BLaER1 treated with 17β-estradiol and CSF1 and Interleukin-3, amounts not matched to agents 10 nM and 100 nM (cell line): ENCODE data around the gene UBA52.

Source experiments
- H3K27ac ChIP-seq, 11 experiments: shearing (Covaris generic); formaldehyde crosslinking; 2 replicates each; pipeline ENCODE4 v1.8.1; 2022
- H3K27me3 ChIP-seq, 11 experiments: shearing (Covaris generic); formaldehyde crosslinking; 2 replicates each; pipeline ENCODE4 v1.8.1; 2022
- H3K36me3 ChIP-seq, 11 experiments: shearing (Covaris generic); formaldehyde crosslinking; 2 replicates each; pipeline ENCODE4 v1.8.1; 2022
- H3K4me1 ChIP-seq, 10 experiments: shearing (Covaris generic); formaldehyde crosslinking; 2 replicates each; pipeline ENCODE4 v1.8.1; 2022
- H3K4me2 ChIP-seq, 11 experiments: shearing (Covaris generic); formaldehyde crosslinking; 2 replicates each; pipeline ENCODE4 v1.8.1; 2022
- H3K4me3 ChIP-seq, 10 experiments: shearing (Covaris generic); formaldehyde crosslinking; 2 replicates each; pipeline ENCODE4 v1.8.1; 2022
- H3K9ac ChIP-seq, 11 experiments: shearing (Covaris generic); formaldehyde crosslinking; 2 replicates each; pipeline ENCODE4 v1.8.1; 2022
- H3K9me3 ChIP-seq, 11 experiments: shearing (Covaris generic); formaldehyde crosslinking; replicated peaks in 1 of 11; 2 replicates each; pipeline ENCODE4 v1.8.1; 2022
- H4K20me1 ChIP-seq, 11 experiments: shearing (Covaris generic); formaldehyde crosslinking; 2 replicates each; pipeline ENCODE4 v1.8.1; 2022
- Cebpa-rat ChIP-seq, 11 experiments: shearing (Covaris generic); IDR thresholded peaks; 2 replicates each; pipeline ENCODE4 v1.8.1; 2022

Gene UBA52

GRCh38 chr19:18559685-18560084 lies 12.0 kb upstream of the UBA52 start:
- no peaks in the 10 kb centered on the region for H3K9me3 ChIP-seq
- H4K20me1 ChIP-seq = peaks cover 0 to 18% (median 0%) of the 10 kb centered on the region in 11 experiments; a peak in 9 of 22 replicates
- peaks cover 33 to 48% (median 41%) of the 10 kb centered on the region in 11 experiments for H3K36me3 ChIP-seq
- H3K4me1 ChIP-seq = peaks cover 13 to 24% (median 16%) of the 10 kb centered on the region in 10 experiments; a peak in 19 of 20 replicates
- TF ChIP-seq Cebpa-rat (IDR thresholded peaks at IDR 0.05) = no peak
- H3K9ac ChIP-seq = peak overlapping the region in 9 of 11 experiments; percentile 3 to 94 (median 84); a peak in 11 of 22 replicates
- H3K27ac ChIP-seq = no peak overlapping the region
- peak overlapping the region in 5 of 10 experiments; percentile 7 to 99 (median 92); a peak in 1 of 20 replicates for H3K4me3 ChIP-seq
- H3K27me3 ChIP-seq = no peaks in the 10 kb centered on the region
- peak overlapping the region; percentile 88 to 99 (median 93); a peak in 21 of 22 replicates for H3K4me2 ChIP-seq

GRCh38 chr19:18562086-18562485 lies 9.6 kb upstream of the UBA52 start:
- Histone ChIP-seq H3K9ac (no peak overlapping the region), H3K36me3 (peaks cover 57 to 72% (median 65%) of the 10 kb centered on the region in 11 experiments), H3K27ac (no peak overlapping the region), H3K4me2 (no peak overlapping the region), H3K4me3 (no peak overlapping the region), H3K27me3 (no peaks in the 10 kb centered on the region), H4K20me1 (peaks cover 0 to 18% (median 5%) of the 10 kb centered on the region in 11 experiments; a peak in 9 of 22 replicates), H3K9me3 (no peaks in the 10 kb centered on the region), H3K4me1 (peaks cover 13 to 20% (median 15%) of the 10 kb centered on the region in 10 experiments; a peak in 19 of 20 replicates)
- TF ChIP-seq Cebpa-rat (IDR thresholded peaks at IDR 0.05) = no peak

DNA sequence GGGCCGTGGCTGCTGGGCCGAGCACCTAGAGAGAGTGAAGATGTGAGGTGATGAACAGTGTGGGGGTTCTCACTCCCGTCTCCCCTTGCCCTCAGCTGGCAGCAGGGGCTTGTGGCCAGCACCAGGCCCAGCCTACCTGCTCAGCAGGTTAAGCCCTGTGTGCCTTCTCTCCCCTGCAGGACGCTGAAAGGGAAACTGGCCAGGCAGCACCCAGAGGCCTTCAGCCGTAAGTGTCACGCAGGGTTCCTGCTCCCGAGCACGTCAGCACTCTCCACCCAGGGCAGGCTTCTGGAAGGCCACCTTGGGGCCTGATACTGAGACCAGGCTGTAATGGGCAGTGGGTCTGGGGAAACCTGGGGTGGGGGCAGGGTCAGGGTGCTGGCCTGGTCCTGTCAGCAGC lies 4.7 kb upstream of the UBA52 start:
- TF ChIP-seq Cebpa-rat (IDR thresholded peaks at IDR 0.05) = no peak
- no peak overlapping the region for H3K4me3 ChIP-seq
- 0 out of 22 replicates have a peak overlapping the region, but pooled peaks of 1 of the 11 experiments have one; percentile 2 for H3K9ac ChIP-seq
- H3K4me1 ChIP-seq = peaks cover 0 to 9% (median 6%) of the 10 kb centered on the region in 10 experiments; a peak in 14 of 20 replicates
- H3K27ac ChIP-seq = no peak overlapping the region
- H3K4me2 ChIP-seq = no peak overlapping the region
- peaks cover 77 to 86% (median 82%) of the 10 kb centered on the region in 11 experiments for H3K36me3 ChIP-seq
- peaks cover 0 to 11% (median 2%) of the 10 kb centered on the region in 11 experiments; a peak in 12 of 22 replicates for H4K20me1 ChIP-seq
- no peaks in the 10 kb centered on the region for H3K27me3 ChIP-seq
- no peaks in the 10 kb centered on the region for H3K9me3 ChIP-seq

- H3K36me3 ChIP-seq = peaks cover 66 to 81% (median 76%) of the 10 kb centered on the region in 11 experiments
- H3K27ac ChIP-seq = no peak overlapping the region
- H3K4me2 ChIP-seq = no peak overlapping the region
These were observed 3.3 kb upstream of the UBA52 start for GRCh38 chr19:18568367-18568766.

DNA sequence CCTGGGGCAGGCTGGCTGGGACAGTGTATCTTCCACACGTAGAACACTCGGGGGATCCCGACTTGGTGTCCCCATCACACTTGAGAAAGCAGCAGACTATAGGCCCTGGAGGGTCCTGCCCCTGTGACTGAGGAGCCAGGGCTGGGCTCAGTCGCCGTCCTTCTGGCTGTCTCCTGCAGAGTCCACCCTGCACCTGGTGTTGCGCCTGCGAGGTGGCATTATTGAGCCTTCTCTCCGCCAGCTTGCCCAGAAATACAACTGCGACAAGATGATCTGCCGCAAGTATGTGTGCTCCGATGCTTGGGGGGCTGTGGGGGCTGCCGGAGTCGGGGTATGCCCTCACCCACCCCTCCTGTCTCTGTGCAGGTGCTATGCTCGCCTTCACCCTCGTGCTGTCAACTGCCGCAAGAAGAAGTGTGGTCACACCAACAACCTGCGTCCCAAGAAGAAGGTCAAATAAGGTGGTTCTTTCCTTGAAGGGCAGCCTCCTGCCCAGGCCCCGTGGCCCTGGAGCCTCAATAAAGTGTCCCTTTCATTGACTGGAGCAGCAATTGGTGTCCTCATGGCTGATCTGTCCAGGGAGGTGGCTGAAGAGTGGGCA lies 3.1 kb downstream of the UBA52 start:
- Histone ChIP-seq H3K9ac (peak overlapping the region in 7 of 11 experiments; percentile 3 to 98 (median 95); a peak in 10 of 22 replicates), H3K9me3 (no peaks in the 10 kb centered on the region), H3K4me3 (peak overlapping the region in 1 of 10 experiments; percentile 89; a peak in 1 of 20 replicates), H3K4me2 (peak overlapping the region in 9 of 11 experiments; percentile 0 to 99 (median 93); a peak in 11 of 22 replicates), H3K27me3 (no peaks in the 10 kb centered on the region), H3K4me1 (peaks cover 14 to 39% (median 33%) of the 10 kb centered on the region in 10 experiments), H4K20me1 (peaks cover 42 to 76% (median 58%) of the 10 kb centered on the region in 11 experiments), H3K27ac (peak overlapping the region in 1 of 11 experiments; percentile 9; a peak in 3 of 22 replicates), H3K36me3 (peaks cover 51 to 68% (median 61%) of the 10 kb centered on the region in 11 experiments)
- no peak for TF ChIP-seq Cebpa-rat (IDR thresholded peaks at IDR 0.05)

More at GRCh38 chr19:18568367-18568766, 3.3 kb upstream of the UBA52 start:
- peaks cover 9 to 18% (median 16%) of the 10 kb centered on the region in 10 experiments for H3K4me1 ChIP-seq
- H3K27me3 ChIP-seq = no peaks in the 10 kb centered on the region
- no peak for TF ChIP-seq Cebpa-rat (IDR thresholded peaks at IDR 0.05)
- no peak overlapping the region for H3K4me3 ChIP-seq
- no peaks in the 10 kb centered on the region for H3K9me3 ChIP-seq
- H3K9ac ChIP-seq = no peak overlapping the region
- H4K20me1 ChIP-seq = peaks cover 11 to 19% (median 16%) of the 10 kb centered on the region in 11 experiments; a peak in 21 of 22 replicates

- H3K36me3 ChIP-seq = peaks cover 51 to 60% (median 57%) of the 10 kb centered on the region in 11 experiments
- H4K20me1 ChIP-seq = peaks cover 42 to 76% (median 58%) of the 10 kb centered on the region in 11 experiments
- H3K9me3 ChIP-seq = no peaks in the 10 kb centered on the region
- H3K27ac ChIP-seq = no peak overlapping the region
- no peak overlapping the region for H3K9ac ChIP-seq
- H3K27me3 ChIP-seq = no peaks in the 10 kb centered on the region
- H3K4me2 ChIP-seq = no peak overlapping the region
- peaks cover 14 to 31% (median 27%) of the 10 kb centered on the region in 10 experiments for H3K4me1 ChIP-seq
- H3K4me3 ChIP-seq = no peak overlapping the region
- TF ChIP-seq Cebpa-rat (IDR thresholded peaks at IDR 0.05) = no peak
These were observed 4.7 kb downstream of the UBA52 start for GRCh38 chr19:18576383-18576782.

DNA sequence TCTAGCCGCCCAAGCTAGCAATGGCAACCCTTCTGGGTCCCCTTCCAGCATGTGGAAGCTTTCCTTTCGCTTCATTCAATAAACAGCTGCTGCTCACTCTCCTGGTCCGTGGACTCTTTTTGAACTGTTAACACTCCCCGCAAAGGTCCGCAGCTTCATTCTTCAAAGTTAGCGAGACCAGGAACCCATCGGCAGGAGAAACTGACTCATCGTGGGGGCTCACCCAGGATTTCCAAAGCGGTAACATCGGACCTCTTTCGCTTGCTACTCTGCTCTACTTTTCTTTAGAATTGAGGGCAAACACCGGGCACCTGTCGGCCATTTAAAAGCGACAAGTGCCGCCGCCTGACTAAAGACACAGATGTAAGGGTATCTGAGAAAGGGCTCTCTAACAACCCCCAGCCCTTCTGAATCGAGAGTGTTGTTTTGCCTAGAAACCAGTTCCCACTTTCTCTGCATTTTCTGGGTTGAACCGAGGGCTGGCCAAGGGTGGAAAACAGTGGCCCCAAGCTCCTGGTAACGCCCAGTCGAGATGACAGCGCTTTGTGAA lies 5.8 kb downstream of the UBA52 start:
- no peaks in the 10 kb centered on the region for H3K27me3 ChIP-seq
- H4K20me1 ChIP-seq = peaks cover 39 to 73% (median 54%) of the 10 kb centered on the region in 11 experiments
- TF ChIP-seq Cebpa-rat (IDR thresholded peaks at IDR 0.05) = no peak
- H3K36me3 ChIP-seq = peaks cover 51 to 60% (median 57%) of the 10 kb centered on the region in 11 experiments
- H3K4me3 ChIP-seq = no peak overlapping the region
- no peak overlapping the region for H3K27ac ChIP-seq
- H3K4me1 ChIP-seq = peaks cover 14 to 31% (median 27%) of the 10 kb centered on the region in 10 experiments
- H3K4me2 ChIP-seq = no peak overlapping the region
- H3K9me3 ChIP-seq = no peaks in the 10 kb centered on the region
- H3K9ac ChIP-seq = no peak overlapping the region

- TF ChIP-seq Cebpa-rat (IDR thresholded peaks at IDR 0.05) = no peak
- peaks cover 13 to 44% (median 25%) of the 10 kb centered on the region in 11 experiments; a peak in 21 of 22 replicates for H4K20me1 ChIP-seq
- H3K27me3 ChIP-seq = no peaks in the 10 kb centered on the region
- no peak overlapping the region for H3K4me3 ChIP-seq
- H3K4me1 ChIP-seq = peaks cover 4 to 23% (median 15%) of the 10 kb centered on the region in 10 experiments
- no peak overlapping the region for H3K9ac ChIP-seq
- H3K9me3 ChIP-seq = no peaks in the 10 kb centered on the region
- H3K4me2 ChIP-seq = no peak overlapping the region
- H3K36me3 ChIP-seq = peaks cover 25 to 34% (median 31%) of the 10 kb centered on the region in 11 experiments
- H3K27ac ChIP-seq = no peak overlapping the region
These were observed 8.7 kb downstream of the UBA52 start for GRCh38 chr19:18580311-18580710.

- Histone ChIP-seq H3K4me1 (peaks cover 47 to 74% (median 64%) of the 10 kb centered on the region in 10 experiments), H3K27me3 (no peaks in the 10 kb centered on the region), H3K9me3 (peaks cover 0 to 11% (median 0%) of the 10 kb centered on the region in 11 experiments; a peak in 4 of 22 replicates), H3K9ac (peak overlapping the region in 5 of 11 experiments; percentile 16 to 50 (median 20); a peak in 6 of 22 replicates), H4K20me1 (peaks cover 0 to 17% (median 5%) of the 10 kb centered on the region in 11 experiments; a peak in 9 of 22 replicates), H3K27ac (peak overlapping the region in 9 of 11 experiments; percentile 15 to 76 (median 59); a peak in 16 of 22 replicates), H3K4me3 (no peak overlapping the region), H3K4me2 (peak overlapping the region in 10 of 11 experiments; percentile 63 to 96 (median 80); a peak in 17 of 22 replicates), H3K36me3 (peaks cover 8 to 12% (median 11%) of the 10 kb centered on the region in 11 experiments; a peak in 17 of 22 replicates)
- no peak for TF ChIP-seq Cebpa-rat (IDR thresholded peaks at IDR 0.05)
These were observed 14.6 kb downstream of the UBA52 start for GRCh38 chr19:18586306-18586705.
